ENCODE data around the gene TMEM250.

GRCh38 chr9:136115641-136116359 lies 2.9 kb downstream of the TMEM250 start:
- no peak for TF ChIP-seq RCOR1 (IDR thresholded peaks at IDR 0.05; ENCODE audit: insufficient replicate concordance, low read length)
- no peak for TF ChIP-seq CTCF (conservative IDR thresholded peaks at IDR 0.05; ENCODE audit: low read depth, low read length)
- TF ChIP-seq FOS (IDR thresholded peaks at IDR 0.05; ENCODE audit: low read depth, low read length): no peak
- no peak for TF ChIP-seq RAD21 (IDR thresholded peaks at IDR 0.05; ENCODE audit: low read length)
- no peak for TF ChIP-seq MAFK (IDR thresholded peaks at IDR 0.05; ENCODE audit: low read depth, low read length)
- TF ChIP-seq POLR2A (IDR thresholded peaks at IDR 0.05; ENCODE audit: low read depth, low read length): no peak
- TF ChIP-seq CHD1 (IDR thresholded peaks at IDR 0.05; ENCODE audit: low read depth, low read length): no peak
- TF ChIP-seq RFX5 (IDR thresholded peaks at IDR 0.05; ENCODE audit: low read depth, low read length): no peak
- TF ChIP-seq SMC3 (IDR thresholded peaks at IDR 0.05; ENCODE audit: low read depth, low read length): no peak

Measured in IMR-90 (cell line).